ENCODE data around the gene GFRA1.

The GFRA1 gene

GRCh38 chr10:116121640-116122525 is 151.1 kb downstream of the GFRA1 start:
- DNase-seq, result no peak

- no peak for DNase-seq
Measured at GRCh38 chr10:116120688-116121455, 152.1 kb downstream of the GFRA1 start.

- DNase-seq, result no peak
Measured at GRCh38 chr10:116118847-116119246, 154.2 kb downstream of the GFRA1 start.

- no peak for DNase-seq
Measured at GRCh38 chr10:116115797-116116196, 157.2 kb downstream of the GFRA1 start.

GRCh38 chr10:116115036-116115641 is 157.9 kb downstream of the GFRA1 start:
- no peak for DNase-seq

- no peak for DNase-seq
Measured at GRCh38 chr10:116113721-116114501, 159.1 kb downstream of the GFRA1 start.

GRCh38 chr10:116112232-116113231 is 160.5 kb downstream of the GFRA1 start:
- no peak for DNase-seq

GRCh38 chr10:116111483-116112095 is 161.4 kb downstream of the GFRA1 start:
- no peak for DNase-seq

GRCh38 chr10:116110736-116111135 is 162.3 kb downstream of the GFRA1 start:
- DNase-seq, result peak; percentile 28

- DNase-seq, result peak; percentile 15
Measured at GRCh38 chr10:116109881-116110280, 163.1 kb downstream of the GFRA1 start.

GRCh38 chr10:116109481-116109880 is 163.5 kb downstream of the GFRA1 start:
- peak; percentile 17 for DNase-seq

GRCh38 chr10:116108095-116108494 is 164.9 kb downstream of the GFRA1 start:
- DNase-seq, result no peak

GRCh38 chr10:116106611-116107010 is 166.4 kb downstream of the GFRA1 start:
- no peak for DNase-seq

GRCh38 chr10:116105264-116105663 is 167.7 kb downstream of the GFRA1 start:
- no peak for DNase-seq

GRCh38 chr10:116104210-116104932 is 168.6 kb downstream of the GFRA1 start:
- no peak for DNase-seq

- no peak for DNase-seq
Measured at GRCh38 chr10:116103668-116104067, 169.3 kb downstream of the GFRA1 start.

- DNase-seq, result no peak
Measured at GRCh38 chr10:116101616-116102315, 171.2 kb downstream of the GFRA1 start.

GRCh38 chr10:116100984-116101383 is 172.0 kb downstream of the GFRA1 start:
- no peak for DNase-seq

- no peak for DNase-seq
Measured at GRCh38 chr10:116099023-116099420, 174.0 kb downstream of the GFRA1 start.

All from activated CD8-positive, alpha-beta memory T cell treated with anti-CD3 and anti-CD28 coated beads for 24 hours (primary cell).